GM18526 (cell line): ENCODE data around the gene PLIN5.

Experiments used
- POLR2A ChIP-seq: IDR thresholded peaks from 3 replicates; pipeline ENCODE4 v1.6.1; 2011; ENCODE audit not compliant: insufficient read length; ENCODE audit errors: extremely low read depth

Gene PLIN5

GRCh38 chr19:4575267-4576015 is 40.4 kb upstream of the PLIN5 start:
- TF ChIP-seq POLR2A: no peak

GRCh38 chr19:4573682-4574081 is 38.7 kb upstream of the PLIN5 start:
- TF ChIP-seq POLR2A: no peak

- TF ChIP-seq POLR2A: no peak
Observed at GRCh38 chr19:4571305-4571917, 36.4 kb upstream of the PLIN5 start.

GRCh38 chr19:4570916-4571304 is 35.9 kb upstream of the PLIN5 start:
- no peak for TF ChIP-seq POLR2A

GRCh38 chr19:4570402-4570801 is 35.4 kb upstream of the PLIN5 start:
- TF ChIP-seq POLR2A: no peak

- no peak for TF ChIP-seq POLR2A
Observed at GRCh38 chr19:4568886-4569285, 33.9 kb upstream of the PLIN5 start.

- no peak for TF ChIP-seq POLR2A
Observed at GRCh38 chr19:4567584-4568071, 32.6 kb upstream of the PLIN5 start.

- no peak for TF ChIP-seq POLR2A
Observed at GRCh38 chr19:4566402-4567051, 31.5 kb upstream of the PLIN5 start.

- no peak for TF ChIP-seq POLR2A
Observed at GRCh38 chr19:4559569-4559968, 24.5 kb upstream of the PLIN5 start, which contains the start of gene SEMA6B. SEMA6B (minus strand) TSS chr19:4559684; CDS start chr19:4558457, 1,227 bp downstream.

- TF ChIP-seq POLR2A: no peak
Observed at GRCh38 chr19:4557971-4558941, 23.2 kb upstream of the PLIN5 start.

GRCh38 chr19:4557144-4557970 is 22.3 kb upstream of the PLIN5 start:
- TF ChIP-seq POLR2A: no peak

- TF ChIP-seq POLR2A: no peak
Observed at GRCh38 chr19:4556597-4557127, 21.6 kb upstream of the PLIN5 start.

GRCh38 chr19:4555657-4556561 is 20.9 kb upstream of the PLIN5 start:
- no peak for TF ChIP-seq POLR2A
